Stimulated activated CD4-positive, alpha-beta T cell treated with anti-CD3 and anti-CD28 coated beads, Interleukin-15, amount 100 ng/mL, for 48 hours (primary cell): ENCODE results near the gene GNAO1.

Source experiments
- DNase-seq, 2 donors: peaks; one replicate each; pipeline ENCODE4 v3.0.0-alpha.2; 2020; ENCODE audit warnings: low read depth in 2 of 2

Gene GNAO1

DNA sequence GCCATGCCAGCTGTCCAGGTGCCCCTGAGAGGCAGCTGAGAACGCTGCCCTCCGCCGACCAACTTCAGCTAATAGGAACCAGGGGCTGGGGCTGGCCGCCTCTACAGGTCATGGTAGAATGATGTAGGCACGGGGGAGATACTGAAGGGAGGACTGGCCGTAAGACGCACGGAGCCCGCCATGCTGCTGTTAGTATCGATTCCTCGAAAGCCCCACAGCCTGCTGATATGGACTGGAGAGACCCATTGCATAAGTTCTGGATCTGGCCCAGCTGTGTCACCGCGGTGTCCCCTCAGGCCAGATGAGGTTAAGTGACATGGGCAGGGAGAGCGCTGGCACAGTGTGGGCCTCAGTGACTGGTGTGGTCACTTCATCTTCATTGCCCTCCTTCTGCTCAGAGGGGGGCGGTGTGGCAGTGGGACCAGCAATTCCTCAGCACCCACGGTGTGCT, 158.4 kb downstream of the GNAO1 start:
- DNase-seq: no peak

DNA sequence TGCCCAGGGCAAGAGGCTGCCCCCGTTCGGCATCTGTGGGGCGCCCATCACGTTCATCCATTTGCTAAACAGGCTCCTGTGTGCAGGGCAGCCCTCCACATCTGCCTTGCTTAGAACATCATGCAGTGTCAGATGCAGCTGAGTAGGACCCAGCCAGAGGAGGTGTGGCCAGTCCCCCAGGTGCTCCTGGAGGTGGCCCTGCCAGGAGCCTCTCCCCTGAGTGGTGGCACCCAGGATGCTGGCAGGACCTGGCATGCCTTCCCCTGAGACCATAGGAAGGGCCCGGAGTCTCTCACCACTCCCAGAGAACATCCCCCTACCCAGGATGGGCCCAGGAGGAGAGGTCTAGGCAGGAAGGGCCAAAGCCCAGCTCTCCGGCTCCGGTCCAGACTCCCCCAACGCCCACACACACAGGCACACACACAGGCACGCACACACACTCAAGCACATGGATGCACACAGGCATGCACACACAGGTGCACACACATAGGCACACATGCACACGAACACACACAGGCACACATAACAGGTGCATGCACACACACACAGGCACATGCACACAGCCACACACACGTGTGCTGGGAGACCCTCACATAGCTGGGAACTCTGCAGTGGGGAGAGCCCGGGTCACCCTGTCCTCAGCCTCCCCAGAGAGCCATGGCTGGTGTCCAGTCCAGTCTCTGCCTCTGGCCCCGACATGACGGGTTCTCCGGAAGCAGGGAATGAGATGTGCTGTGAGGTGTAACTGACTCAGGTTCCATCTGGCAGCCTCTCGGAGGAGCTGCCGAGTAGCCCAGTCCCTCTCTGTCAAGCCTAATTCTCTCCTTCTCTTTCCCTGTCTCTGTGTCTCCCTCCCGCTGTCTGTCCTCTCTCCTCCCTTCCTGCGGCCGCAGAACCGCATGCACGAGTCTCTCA, 159.5 kb downstream of the GNAO1 start:
- DNase-seq: no peak

DNA sequence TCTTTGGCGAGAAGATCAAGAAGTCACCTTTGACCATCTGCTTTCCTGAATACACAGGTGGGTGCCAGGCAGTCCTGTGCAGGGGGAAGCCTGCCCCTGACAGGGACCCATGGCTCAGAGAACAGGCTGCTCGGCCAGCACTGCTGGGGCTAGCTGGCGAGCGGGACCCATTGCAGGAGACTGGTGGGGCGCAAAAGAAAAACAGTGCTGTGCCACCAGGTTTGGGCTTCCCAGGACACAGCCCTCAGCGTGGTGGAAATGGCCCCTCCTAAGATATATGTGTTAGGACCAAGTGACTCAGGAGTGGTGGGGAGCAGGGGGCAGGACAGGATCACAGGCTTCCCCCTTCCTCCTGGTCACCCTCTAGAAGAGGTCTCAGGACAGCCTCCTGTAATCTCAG, 160.2 kb downstream of the GNAO1 start:
- no peak for DNase-seq

DNA sequence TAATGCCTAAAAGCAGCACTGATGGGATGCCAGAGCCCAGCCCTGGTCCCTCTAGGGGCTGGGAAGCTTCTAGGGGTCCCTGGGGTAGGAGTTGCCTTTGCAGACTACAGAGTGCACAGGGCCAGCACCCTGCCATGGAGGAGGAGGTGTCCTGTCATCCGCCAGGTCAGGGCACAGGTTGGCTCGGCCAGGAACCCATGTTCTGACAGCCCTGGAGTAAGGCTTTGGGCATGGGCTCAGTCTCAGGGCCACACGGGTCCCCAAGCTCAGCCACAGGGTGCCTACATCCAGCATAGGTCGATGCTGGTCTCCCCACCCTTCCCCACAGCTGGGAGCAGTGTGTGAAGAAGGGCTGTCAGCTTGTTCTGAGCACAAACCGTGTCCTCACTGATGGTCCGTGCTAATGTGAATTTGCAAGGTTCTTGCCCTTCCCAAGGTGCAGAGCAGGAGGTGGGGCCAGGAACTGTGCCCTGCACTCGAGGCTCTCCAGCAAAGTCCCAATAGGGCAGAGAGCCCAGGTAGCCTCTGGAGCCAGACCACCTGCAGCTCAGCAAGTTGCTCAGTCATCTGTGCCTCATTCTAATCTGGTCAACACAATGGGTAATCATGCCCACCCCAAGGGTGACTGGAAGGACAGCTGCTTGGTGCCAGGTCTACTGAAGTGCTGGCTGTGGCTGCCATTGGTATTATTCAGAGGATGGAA, 161.2 kb downstream of the GNAO1 start:
- DNase-seq: no peak

DNA sequence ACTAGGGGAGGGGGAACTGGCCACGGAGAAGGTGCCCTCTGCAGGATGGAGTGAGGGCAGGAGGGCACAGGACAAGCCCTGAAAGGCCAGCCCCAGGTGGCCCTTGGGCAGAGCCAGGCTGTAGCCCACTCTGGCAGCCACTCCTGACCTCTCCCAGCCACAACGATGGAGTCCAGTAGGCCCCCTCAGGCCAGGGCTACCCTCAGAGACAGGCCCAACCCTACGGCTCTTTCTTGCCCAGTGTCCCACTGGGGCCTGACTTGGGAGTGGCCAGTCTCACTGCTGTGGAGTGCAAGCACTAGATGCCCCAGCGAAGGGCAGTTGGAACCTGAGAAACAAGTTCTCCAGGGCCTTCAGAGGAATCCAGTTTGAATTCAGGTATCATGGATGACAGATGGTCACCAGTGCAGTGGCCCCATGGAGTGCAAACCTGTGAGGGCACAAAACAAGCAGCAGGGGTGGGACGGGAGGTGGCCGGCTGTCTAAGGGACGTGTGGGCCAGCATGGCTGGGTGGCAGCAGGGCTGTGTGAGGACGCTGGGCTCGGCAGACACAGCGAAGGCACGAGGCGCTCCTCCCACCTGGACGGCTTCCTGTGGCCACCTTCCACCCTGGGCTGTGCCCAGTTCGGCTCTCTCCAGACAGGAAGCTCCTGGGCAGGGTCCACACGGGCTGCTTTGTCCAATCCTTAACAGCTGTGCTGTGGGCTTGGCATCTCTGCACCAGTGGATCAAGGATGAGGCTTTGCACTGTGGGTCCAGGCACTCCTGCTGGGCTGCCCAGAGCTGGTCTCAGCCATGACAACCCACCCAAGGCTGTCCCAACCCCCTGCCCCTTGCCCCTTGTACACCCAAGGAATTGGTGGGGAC, 162.0 kb downstream of the GNAO1 start:
- no peak for DNase-seq

DNA sequence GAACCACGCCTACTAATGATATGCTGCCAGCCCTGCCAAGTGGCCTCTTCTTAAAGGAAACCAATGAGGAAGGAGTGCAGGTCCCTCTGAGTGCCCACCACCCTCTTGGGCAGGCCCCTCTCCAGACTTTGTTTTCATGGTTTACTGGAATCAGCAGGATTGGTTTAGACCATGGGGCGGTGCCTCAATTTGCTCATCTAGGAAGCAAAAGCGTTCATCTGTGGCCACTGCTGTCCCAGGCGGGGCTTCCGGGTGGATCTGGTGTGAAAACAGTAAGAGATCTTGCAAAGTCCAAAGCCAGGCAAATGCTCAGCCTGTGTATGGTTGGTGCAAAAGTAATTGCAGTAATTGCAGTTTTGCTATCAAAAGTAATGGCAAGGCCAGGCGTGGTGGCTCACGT, 162.7 kb downstream of the GNAO1 start:
- DNase-seq: no peak

DNA sequence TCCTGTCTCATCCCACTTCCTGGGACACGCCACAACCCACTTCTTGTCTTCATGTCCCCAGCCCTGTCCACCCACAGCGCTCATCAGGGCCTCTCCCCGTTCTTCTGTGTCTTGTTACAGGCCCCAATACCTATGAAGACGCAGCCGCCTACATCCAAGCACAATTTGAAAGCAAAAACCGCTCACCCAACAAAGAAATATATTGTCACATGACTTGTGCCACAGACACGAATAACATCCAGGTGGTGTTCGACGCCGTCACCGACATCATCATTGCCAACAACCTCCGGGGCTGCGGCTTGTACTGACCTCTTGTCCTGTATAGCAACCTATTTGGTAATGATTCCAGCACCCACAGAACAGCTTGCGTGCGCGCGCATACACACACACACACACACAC, 163.5 kb downstream of the GNAO1 start:
- no peak for DNase-seq

DNA sequence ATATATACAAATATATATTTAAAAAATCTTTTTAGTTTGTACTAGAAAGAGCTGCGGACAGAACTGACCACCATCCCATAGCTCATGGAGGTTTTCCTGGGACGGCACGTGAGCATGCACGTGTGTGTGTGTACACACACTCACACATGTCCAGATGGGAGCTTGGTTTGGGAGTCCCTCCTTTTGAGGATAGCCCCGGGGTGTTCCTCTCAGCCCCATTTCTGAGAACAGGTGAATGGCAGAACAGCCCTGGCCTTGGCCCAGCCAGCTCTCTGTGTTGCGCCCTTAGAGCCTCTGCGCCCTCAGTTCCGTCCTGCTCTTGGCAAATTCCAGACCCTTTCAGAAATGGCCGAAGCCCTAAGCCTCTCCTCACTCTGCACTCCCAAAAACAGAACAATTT, 163.9 kb downstream of the GNAO1 start:
- no peak for DNase-seq

DNA sequence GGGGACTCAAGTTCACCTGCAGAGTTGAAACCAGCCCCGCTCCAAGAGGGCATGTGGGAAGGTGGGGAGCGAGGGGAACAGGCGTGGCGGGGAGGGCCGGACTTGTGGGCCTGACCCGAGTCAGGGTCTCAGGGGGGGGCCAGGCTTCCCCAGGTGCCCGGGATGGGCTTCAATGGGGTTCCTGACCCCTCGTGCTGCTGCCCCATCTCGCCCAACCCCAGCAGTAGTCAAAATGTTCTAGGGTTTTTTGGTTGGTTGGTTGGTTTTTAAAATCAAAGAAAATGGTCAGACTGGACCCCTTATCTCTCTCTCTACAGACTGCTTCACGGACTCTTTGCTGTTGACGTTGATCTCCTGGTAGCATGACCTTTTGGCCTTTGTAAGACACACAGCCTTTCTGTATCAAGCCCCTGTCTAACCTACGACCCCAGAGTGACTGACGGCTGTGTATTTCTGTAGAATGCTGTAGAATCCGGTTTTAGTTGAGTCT, 164.5 kb downstream of the GNAO1 start:
- DNase-seq: no peak

DNA sequence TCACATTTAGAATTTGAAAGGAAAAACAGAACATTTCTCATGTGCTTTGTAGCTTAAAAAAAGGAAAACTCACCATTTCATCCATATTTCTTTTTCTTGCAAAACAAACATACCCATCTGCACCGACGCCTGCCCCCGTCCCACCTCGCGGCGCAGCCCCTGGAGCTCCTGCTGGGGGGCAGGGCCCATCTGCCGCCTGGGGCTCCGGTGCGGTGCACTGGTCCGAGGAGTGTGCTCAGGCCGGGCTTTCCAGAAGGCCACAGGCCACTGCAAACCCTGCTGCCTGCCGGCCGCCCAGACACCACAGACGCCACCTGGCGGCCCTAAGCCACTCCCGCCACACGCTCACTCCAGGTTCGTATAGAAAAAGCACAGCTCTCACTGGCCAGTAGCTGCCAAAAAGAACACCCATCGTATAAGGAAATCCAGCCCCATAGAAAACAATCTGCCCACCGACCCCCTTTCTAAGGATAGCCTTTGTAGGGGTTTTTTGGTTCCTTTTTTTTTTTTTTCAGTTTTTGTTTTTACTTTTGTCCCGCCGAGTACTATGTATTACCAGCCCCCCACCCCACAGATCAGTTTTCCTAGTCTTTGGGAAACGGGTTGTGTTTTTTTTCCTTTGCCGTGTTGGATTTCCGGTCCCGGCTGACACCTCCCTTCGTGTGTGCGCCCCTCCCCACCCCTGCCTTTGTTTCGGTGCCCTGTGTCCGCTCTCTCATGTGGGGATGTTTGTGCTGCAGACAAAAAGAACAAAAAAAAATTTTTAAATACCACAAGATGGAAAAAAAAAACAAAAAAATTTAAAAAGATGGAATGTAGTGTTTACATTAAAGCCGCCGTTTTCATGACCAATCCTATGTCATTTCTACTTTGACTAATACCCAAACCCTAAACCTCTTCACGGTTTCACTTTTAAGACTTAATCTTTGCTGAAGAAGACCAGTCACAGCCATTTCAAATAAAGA, 165.3 kb downstream of the GNAO1 start:
- peak; percentile 32 to 35 for DNase-seq

DNA sequence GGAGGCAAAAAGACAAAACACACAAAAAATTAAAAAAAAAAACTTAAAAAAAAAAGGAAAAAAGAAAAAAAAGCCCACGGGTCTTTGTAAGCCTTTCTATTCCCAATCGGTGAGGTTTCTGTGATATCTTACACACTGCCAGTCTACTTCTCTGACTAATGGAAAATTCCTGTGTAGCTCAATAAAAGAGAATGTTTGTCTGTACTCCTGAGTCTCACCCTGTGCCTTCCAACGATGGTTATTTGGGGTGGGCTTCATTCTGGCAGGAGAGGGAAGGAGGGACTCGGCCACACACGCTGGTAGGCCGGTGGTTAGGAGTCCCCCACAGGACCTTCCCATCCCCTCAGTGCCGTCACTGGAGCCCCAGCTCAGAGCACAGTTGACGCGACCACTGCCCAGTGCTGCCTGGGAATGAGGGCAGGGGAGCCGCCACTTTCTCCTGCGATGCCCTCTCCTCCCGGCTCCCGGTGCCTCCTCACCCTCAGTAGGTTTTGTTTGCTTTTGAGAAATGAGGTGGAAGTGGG, 166.0 kb downstream of the GNAO1 start:
- DNase-seq: no peak

DNA sequence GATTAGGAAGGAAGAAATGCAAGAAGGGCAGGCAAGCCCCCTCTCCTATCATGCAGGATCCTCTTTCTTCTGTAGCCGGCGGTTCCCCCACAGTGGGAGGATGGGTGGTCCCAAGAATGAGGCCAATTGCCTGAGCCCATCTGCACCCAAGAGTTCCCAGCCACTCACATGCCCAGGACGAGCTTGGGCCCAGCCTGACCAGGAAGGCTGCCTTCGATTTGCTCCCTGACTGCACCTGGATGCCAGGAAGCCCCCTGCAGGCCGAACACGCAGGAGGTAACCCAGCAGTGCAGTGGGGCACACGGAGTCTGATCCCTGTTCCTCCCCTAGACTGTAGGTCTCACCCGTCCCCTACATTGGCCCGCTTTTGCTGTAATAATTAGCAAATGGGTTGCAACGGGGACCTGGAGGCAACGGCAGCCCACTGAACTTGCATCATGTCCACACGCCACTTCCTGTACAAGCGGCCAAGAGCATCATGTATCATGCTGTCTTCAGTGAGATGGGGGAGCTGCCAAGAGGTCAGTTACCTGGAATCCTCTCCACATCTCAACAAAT, 166.6 kb downstream of the GNAO1 start:
- DNase-seq: no peak

DNA sequence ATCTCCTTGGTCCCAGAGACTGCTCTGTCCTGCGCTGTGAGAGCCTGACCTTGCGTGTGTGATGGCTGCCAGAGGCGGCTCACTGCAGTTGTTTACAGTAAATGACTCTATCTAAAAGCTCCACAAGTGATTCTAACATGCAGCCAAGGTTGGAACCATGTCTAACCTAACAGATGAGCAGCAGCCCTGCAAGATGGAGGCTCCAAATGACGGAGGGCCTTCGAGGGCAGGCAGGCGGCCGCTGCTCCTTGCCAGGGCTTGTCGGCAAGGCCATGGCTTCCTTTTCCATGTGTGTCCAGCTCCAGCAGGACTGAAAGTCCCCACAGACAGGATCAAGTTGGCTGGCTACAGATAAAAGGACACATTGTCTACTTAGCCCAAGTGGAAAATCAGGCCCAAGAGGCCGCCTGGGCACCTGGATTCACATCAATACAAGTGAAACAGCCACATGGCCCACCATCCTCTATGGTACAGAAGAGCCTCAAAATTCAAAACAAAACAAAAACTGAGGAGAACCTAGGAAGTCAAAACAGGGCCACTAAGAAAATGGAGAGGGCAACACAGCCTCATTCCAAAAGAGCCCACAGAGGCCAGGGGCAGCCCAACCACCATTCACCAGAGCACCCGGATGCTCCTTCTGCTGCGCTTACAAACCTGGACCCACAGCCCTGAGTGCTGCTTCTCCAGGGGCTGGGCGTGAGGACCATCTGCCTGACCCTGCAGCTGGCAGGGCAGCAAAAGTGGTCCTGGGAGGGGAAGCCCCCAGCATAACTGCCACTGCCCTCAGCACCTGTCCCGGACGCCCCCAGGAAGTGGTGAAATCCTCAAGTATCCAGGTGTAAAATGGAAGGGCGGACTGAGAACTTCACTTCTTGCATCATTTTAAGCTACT, 169.1 kb downstream of the GNAO1 start:
- DNase-seq: no peak

DNA sequence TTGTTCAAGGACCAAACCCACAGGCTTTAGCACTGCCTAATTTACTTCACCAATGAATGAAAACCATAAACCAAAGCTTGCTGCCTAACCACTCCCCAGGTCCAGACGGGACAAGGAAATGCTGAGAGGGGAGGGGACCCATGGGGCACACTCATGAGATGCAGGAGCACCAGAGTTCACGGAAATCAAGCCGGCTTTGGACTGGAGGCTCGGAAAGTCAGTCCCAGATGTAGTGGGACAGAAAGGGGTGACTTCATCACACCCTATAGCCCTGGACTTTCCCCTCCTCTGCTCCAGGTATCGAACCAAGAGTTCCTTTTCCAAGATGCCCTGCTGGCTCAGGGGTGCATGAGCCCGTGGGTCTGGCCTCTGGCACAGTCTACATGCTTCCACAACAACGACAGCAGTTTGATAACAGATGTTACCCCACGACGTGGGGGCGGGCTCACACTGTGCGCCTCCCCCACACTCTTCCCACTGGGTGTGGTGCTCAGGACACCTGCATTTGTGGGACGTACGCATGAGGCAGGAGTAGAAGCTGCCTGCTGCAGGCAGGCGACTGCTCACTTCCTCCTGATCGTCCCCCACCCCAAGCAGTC, 170.9 kb downstream of the GNAO1 start:
- no peak for DNase-seq

DNA sequence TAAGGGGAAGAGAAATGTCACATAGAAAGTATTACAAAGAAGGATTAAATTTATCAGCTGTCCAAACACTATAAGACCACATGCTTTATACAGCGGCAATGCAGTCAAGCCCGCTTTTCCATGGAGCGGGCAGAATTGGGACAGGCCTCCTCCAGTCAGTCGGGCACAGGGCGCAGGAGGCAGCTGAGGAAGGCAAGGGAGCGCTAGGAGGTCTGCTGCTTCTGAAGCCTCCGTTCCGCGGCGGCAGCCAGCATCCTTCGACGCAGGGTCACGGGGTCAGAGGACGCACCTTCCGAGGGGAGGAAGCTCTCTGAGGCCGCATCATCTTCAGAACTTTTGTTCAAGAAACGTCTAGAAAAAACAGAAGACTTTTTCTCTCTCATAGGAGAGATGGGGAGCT, 171.4 kb downstream of the GNAO1 start:
- DNase-seq: no peak

DNA sequence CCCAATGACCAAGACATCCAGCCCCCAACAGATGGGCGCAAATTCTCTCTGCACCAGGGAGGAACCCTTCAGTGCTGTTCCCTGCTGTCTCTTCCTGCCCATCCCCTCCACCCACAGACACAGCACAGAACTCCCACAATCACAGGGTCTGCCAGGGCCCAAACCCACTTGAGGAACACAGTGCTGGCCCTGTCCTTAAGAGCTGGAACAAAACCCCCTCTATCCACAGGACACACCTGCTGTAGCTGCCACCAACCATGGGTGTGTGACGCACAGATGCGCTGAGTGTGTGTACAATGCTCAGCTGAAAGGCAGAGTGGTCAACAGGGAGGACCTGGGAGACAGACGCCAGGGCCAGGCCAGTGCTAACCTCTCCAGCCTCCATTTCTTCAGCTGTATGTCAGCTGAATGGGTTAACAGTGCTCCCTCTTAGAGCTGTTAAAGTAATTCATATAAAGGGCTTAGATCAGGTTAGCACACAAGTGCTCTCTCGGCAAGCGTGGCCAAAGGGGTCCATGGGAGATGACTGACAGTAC, 172.0 kb downstream of the GNAO1 start:
- no peak for DNase-seq

DNA sequence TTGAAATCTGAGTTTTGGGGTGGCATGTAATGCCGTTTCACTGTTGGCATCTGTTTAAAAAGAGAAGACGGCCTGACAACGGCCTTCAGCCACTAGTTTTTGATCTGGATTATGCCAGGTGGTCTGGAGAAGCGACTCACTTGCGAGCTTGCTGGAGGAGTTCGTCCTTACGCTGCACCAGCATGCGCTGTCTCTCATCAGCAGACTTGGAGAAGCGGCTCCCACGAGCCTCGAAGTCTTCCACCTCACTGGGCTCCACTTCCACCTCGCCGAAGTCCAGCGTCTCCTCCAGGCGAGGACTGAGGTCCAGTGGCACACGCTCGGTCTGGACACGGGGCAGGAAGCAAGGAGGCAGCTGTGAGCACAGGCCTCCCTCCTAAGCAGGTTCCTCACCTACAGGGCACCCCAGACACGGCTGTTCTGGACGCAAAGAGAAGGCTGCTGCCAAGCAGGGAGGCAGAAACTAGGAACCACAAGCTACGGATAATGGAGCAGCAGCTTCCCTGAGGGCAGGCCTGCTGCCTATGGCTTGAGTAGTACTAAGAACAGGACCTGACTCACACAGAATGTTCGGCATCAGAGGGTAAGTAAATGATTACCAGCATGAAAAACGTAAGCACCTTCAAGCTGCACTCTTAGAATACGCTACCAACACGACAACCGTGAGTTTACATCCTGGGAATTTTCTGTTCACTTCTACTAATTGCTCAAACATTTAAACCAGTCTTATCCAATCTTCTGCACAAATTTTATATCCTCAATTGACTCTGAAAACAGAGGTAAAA, 172.7 kb downstream of the GNAO1 start:
- DNase-seq: no peak

DNA sequence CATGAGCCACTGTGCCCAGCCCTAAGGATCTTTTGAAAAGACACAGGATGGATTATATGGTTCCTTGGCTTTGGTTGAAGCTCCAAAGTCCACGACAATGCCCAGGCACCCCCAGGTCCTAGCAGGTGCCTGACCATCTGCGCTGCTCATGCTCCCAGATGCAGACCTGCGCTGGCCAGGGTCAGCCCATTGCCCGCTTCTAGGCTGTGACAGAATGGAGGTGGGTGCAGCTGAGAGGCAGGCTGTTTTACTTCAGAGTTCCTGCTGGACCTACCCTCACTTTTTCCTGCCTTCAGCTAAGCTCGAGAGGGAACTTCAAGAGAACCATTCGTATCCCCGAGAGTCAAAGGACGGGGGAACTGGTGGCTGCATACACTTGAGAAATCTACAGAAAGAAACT, 173.6 kb downstream of the GNAO1 start:
- DNase-seq: no peak
